Pancreas (tissue), 10 donors: ENCODE results near the gene DOK5. TPM values are rescaled to one million over a fixed set of nuclear protein-coding genes. Genes with fewer than 3 reads are reported as not detected.

Experiments
- ATAC-seq, 4 donors: fragments of 200-7000 bp; cut with Tn5 transposase; one replicate each; pipeline versions ENCODE4 v1.8.0 to v1.9.1; 2020; ENCODE audit warnings: mild to moderate bottlenecking in 4 of 4, moderate library complexity in 4 of 4
- DNase-seq, 6 donors: peaks; one replicate each; pipeline ENCODE4 v3.0.0-alpha.2; 2020
- FAIRE-seq: peaks from 2 replicates; lab custom pipeline; 2012; peaks lifted over from hg19 to GRCh38; lab: Jason Lieb, UNC
- H3K27ac ChIP-seq, 4 donors: fragments of 200-600 bp; sonication (generic); 1 replicate in 3 of 4; 2 replicates in 1 of 4; pipeline versions ENCODE4 v1.5.0 to v1.8.0; 2020
- H3K27me3 ChIP-seq, 4 donors: fragments of 200-600 bp; one replicate each; pipeline ENCODE4 v1.8.0; 2021
- H3K36me3 ChIP-seq, 3 donors: fragments of 200-600 bp; sonication (generic) in 1 of 3; one replicate each; pipeline versions ENCODE4 v1.5.0 to v1.8.0; 2020 to 2021
- H3K4me1 ChIP-seq, 3 donors: fragments of 200-600 bp; one replicate each; pipeline ENCODE4 v1.8.0; 2021
- H3K4me3 ChIP-seq, 4 donors: fragments of 200-600 bp; sonication (generic) in 2 of 4; one replicate each; pipeline versions ENCODE4 v1.5.0 to v1.8.0; 2020 to 2021
- H3K9me3 ChIP-seq, 4 donors: fragments of 200-600 bp; one replicate each; pipeline ENCODE4 v1.8.0; 2021
- WGBS, 2 donors: extraction: QIAGEN DNeasy Blood & Tissue Kit; methylation state at CpG; one replicate each; pipeline ENCODE4 v1.1.7; 2013; 5-methylcytosine and 5-hydroxymethylcytosine counted together
- intact Hi-C, 3 donors: fragments of 100-400 bp; cut with DNase I; formaldehyde crosslinking; loops; one replicate each; pipeline versions ENCODE4 v1.11.1 to v1.14.2; 2022
- polyA plus RNA-seq, 2 donors: library from polyadenylated mRNA; stranded (reverse); fragments of 200-250 nt; gene quantifications; one replicate each; pipeline ENCODE4 v1.2.3, GENCODE V29; 2013
- total RNA-seq, 6 donors: library from RNA; stranded (reverse); fragmentation: NEBNext Ultra II Directional in 4 of 6; extraction: Animal tissue kit (Norgen Biotek cat#: 25700) in 4 of 6; gene quantifications; one replicate each; pipeline versions ENCODE4 v1.2.1 to v1.2.4, GENCODE V29; 2021 to 2023
- TF ChIP-seq, protein P1 (sequence below), 4 donors: fragments of 200-600 bp; sonication (generic) in 3 of 4; IDR thresholded peaks; one replicate each; pipeline versions ENCODE4 v1.5.0 to v1.8.0; 2021; ENCODE audit warnings: antibody characterized with exemption in 4 of 4
- donor health status: healthy with polysubstance abuse.
- donor health status: DM: no; HTN: no; CAD: no; lungs with moderate emphysema.
- donor health status: DM: no; HTN: no; CAD: no.
- donor health status: control.
- donor health status: control.
- donor health status: Bipolar disorder and iron deficiency.
- donor health status: DM: yes; HTN: yes; CAD: no.
- donor health status: DM: no; HTN: no; CAD: no.
- donor health status: DM: no; HTN: no; CAD: no.
- donor health status: DM: yes; HTN: yes; CAD: no.

Gene DOK5
- total and polyA plus RNA-seq, 8 donors, result 0.24 to 1.2 (median 0.51) TPM

DNA sequence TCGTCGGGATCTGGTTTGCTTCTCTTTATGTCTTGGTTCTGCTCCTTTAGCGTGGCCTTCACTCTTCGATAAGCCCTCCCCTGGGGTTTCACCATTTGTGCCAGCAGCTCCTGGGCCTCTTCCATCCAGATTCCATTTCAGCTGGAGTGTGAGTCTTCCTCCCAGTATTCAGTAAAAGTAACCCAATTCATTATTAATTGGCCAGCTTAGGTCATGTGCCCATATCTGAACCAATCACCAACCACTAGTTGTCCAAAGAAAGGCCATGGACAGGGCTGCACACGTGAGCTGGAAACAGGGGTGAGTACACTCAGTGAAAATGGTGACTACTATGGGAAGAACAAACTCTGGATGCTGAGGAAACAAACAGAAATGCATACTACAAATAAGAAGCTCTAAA is 2.8 kb upstream of the DOK5 start:
- 87 to 92% methylated on average over 5 of the region's 5 CpGs for WGBS, 2 donors
- no peak overlapping the region for H3K27ac ChIP-seq
- no peak for DNase-seq
- TF ChIP-seq, protein P1, sequence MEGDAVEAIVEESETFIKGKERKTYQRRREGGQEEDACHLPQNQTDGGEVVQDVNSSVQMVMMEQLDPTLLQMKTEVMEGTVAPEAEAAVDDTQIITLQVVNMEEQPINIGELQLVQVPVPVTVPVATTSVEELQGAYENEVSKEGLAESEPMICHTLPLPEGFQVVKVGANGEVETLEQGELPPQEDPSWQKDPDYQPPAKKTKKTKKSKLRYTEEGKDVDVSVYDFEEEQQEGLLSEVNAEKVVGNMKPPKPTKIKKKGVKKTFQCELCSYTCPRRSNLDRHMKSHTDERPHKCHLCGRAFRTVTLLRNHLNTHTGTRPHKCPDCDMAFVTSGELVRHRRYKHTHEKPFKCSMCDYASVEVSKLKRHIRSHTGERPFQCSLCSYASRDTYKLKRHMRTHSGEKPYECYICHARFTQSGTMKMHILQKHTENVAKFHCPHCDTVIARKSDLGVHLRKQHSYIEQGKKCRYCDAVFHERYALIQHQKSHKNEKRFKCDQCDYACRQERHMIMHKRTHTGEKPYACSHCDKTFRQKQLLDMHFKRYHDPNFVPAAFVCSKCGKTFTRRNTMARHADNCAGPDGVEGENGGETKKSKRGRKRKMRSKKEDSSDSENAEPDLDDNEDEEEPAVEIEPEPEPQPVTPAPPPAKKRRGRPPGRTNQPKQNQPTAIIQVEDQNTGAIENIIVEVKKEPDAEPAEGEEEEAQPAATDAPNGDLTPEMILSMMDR (IDR thresholded peaks at IDR 0.05), result no peak
- no peaks in the 10 kb centered on the region for H3K9me3 ChIP-seq
- H3K27me3 ChIP-seq, result peaks cover 0 to 13% (median 4%) of the 10 kb centered on the region in 4 donors
- FAIRE-seq, result no peak
- H3K4me1 ChIP-seq, result peaks cover 0 to 4% (median 0%) of the 10 kb centered on the region in 3 donors
- intact Hi-C loops, result no loop called here
- no peaks in the 10 kb centered on the region for H3K36me3 ChIP-seq
- no peak overlapping the region for H3K4me3 ChIP-seq
- no peak for ATAC-seq

DNA sequence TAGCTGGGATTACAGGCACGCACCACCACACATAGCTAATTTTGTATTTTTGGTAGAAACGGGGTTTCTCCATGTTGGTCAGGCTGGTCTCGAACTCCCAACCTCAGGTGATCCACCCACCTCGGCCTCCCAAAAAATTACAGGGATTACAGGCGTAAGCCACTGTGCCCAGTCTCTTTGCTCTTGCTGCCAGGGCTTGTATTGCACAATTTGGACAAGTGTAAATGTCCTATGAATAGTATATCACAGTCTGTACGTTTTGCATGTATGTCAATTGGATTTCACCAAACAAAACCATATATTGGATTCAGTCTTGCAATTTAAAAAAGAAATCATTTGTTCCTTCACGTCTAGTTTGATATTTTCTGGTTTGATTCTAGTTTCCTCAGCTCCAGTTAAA is 2.1 kb upstream of the DOK5 start:
- Histone ChIP-seq H3K36me3 (no peaks in the 10 kb centered on the region), H3K27me3 (peaks cover 0 to 21% (median 7%) of the 10 kb centered on the region in 4 donors), H3K4me1 (peaks cover 0 to 4% (median 0%) of the 10 kb centered on the region in 3 donors), H3K9me3 (no peaks in the 10 kb centered on the region), H3K4me3 (no peak overlapping the region), H3K27ac (no peak overlapping the region)
- DNase-seq, result no peak
- ATAC-seq, result no peak
- TF ChIP-seq, protein P1 (IDR thresholded peaks at IDR 0.05), result no peak
- whole genome bisulfite sequencing, 2 donors, result 70 to 79% methylated on average over 7 of the region's 7 CpGs
- no peak for FAIRE-seq
- intact Hi-C loops, result no loop called here

DNA sequence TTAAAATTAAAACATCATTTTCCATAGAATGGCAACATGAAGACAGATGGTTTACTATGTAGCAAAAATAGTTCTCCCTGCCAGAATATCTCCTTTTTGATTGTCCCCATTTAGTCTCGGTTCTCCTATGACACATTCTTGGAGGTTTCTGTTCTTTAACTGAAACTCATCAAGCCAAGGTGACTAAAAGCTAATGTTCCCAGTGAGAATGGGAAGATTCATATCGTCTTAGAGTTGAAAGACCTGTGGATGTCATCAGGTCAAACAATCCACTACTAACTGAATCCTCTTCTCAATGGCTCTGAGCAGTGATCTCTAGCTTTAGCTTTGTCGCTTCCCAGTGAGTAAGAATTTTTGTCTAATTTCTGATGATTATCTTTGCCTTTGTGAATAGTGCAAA is 1.3 kb upstream of the DOK5 start:
- Histone ChIP-seq H3K36me3 (no peaks in the 10 kb centered on the region), H3K27me3 (peaks cover 0 to 28% (median 11%) of the 10 kb centered on the region in 4 donors), H3K9me3 (no peaks in the 10 kb centered on the region), H3K4me3 (no peak overlapping the region), H3K4me1 (peaks cover 0 to 4% (median 0%) of the 10 kb centered on the region in 3 donors), H3K27ac (no peak overlapping the region)
- no peak for FAIRE-seq
- WGBS, 2 donors, result 50 to 79% methylated on average over 3 of the region's 3 CpGs
- no peak for ATAC-seq
- intact Hi-C loops, result no loop called here
- TF ChIP-seq, protein P1 (IDR thresholded peaks at IDR 0.05), result no peak
- no peak for DNase-seq

DNA sequence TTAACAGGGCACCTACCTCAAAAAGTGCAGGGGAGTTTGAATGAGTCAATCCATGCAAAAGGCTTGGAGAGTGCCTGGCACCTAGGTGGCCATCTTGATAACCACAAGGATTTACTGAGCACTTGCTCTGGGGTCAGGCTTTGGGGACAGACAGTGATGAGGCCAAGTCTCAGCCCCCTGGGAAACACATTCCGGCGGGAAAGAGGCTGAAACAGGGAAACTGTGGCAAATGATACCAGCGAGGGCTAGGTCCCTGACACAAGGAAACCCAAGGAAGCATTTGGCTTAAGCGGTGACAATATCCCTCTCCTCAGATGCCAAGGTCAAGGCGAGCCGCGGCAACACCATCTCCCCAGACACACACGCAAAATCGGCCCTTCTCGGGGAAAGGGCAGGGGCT is 527 bp upstream of the DOK5 start:
- no peaks in the 10 kb centered on the region for H3K9me3 ChIP-seq
- intact Hi-C loops, result no loop called here
- no peak for FAIRE-seq
- H3K4me1 ChIP-seq, result peaks cover 0 to 4% (median 0%) of the 10 kb centered on the region in 3 donors
- TF ChIP-seq, protein P1 (IDR thresholded peaks at IDR 0.05), result no peak
- peaks cover 0 to 36% (median 11%) of the 10 kb centered on the region in 4 donors for H3K27me3 ChIP-seq
- H3K4me3 ChIP-seq, result peak overlapping the region in 2 of 4 donors; percentile 43 to 52
- ATAC-seq, result peak in 1 of 4 donors; percentile 8
- 18 to 26% methylated on average over 10 of the region's 10 CpGs for WGBS, 2 donors
- no peak overlapping the region for H3K27ac ChIP-seq
- no peak for DNase-seq
- no peaks in the 10 kb centered on the region for H3K36me3 ChIP-seq

DNA sequence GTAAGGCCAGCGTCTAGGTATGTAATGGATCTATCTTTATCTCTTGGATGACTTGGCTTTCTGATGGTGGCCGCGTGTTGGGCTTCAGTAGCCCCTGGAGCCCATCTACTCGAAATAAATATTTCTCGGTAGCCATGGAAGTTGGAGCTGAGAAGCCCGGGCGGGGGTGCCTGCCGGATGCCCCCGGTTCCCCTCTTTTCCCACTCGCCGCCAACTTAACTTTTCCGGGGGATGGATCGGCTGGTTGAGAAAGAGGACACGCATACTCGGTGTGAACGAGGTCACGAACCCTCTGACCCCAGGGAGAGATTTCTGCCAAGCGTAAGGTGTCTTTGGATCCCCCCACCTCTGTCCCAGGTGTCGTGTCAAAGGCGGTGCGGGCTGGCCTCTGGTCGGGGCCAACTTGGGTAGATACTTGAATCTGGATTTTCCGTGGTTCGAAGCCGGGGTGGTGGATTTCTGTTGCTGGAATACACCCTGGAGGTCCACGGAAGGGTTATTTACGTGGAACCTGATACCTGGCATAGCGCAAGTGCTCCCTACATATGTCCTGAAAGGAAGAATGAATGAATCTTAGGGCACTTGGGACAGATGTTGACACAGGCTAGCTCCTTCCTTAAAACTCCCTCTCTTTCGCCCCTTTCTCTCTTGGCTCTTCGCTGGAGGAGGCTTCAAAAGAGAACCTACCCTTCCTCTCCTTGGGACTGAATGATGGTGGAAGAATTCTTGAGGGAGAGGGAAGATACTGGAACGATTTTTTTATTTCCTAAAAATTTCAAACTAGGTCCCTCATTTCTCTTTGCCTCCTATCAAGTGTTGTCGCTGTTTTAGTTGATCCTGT is 996 bp downstream of the DOK5 start:
- intact Hi-C loops, result no loop called here
- DNase-seq (no peak), ATAC-seq (no peak), FAIRE-seq (no peak)
- TF ChIP-seq, protein P1 (IDR thresholded peaks at IDR 0.05), result no peak
- H3K4me3 ChIP-seq, result peak overlapping the region; percentile 13 to 52 (median 43)
- H3K36me3 ChIP-seq, result no peaks in the 10 kb centered on the region
- H3K27me3 ChIP-seq, result peaks cover 0 to 42% (median 11%) of the 10 kb centered on the region in 4 donors
- no peak overlapping the region for H3K27ac ChIP-seq
- peaks cover 0 to 4% (median 0%) of the 10 kb centered on the region in 3 donors for H3K4me1 ChIP-seq
- H3K9me3 ChIP-seq, result no peaks in the 10 kb centered on the region
- 5 to 6% methylated on average over 32 of the region's 32 CpGs for WGBS, 2 donors
